GM19193 (cell line): ENCODE results near the gene KCNN1.

Experiments used
- POLR2A ChIP-seq: IDR thresholded peaks from 4 replicates; pipeline ENCODE4 v1.6.1; 2011; ENCODE audit not compliant: insufficient read depth, insufficient read length; ENCODE audit errors: extremely low read depth

The KCNN1 gene

GRCh38 chr19:17981611-17982010 lies 14.7 kb downstream of the KCNN1 start:
- TF ChIP-seq POLR2A: no peak

GRCh38 chr19:17982430-17982829 lies 15.5 kb downstream of the KCNN1 start:
- TF ChIP-seq POLR2A: no peak

GRCh38 chr19:17985037-17985818 lies 18.3 kb downstream of the KCNN1 start:
- TF ChIP-seq POLR2A: no peak

- no peak for TF ChIP-seq POLR2A
Observed at GRCh38 chr19:17988161-17988560, 21.3 kb downstream of the KCNN1 start.

- no peak for TF ChIP-seq POLR2A
Observed at GRCh38 chr19:17989425-17990094, 22.7 kb downstream of the KCNN1 start.

- no peak for TF ChIP-seq POLR2A
Observed at GRCh38 chr19:17993076-17993813, 26.3 kb downstream of the KCNN1 start.

- TF ChIP-seq POLR2A: no peak
Observed at GRCh38 chr19:17996826-17997316, 30.0 kb downstream of the KCNN1 start.

- TF ChIP-seq POLR2A: no peak
Observed at GRCh38 chr19:17997969-17998826, 31.3 kb downstream of the KCNN1 start.

- TF ChIP-seq POLR2A: no peak
Observed at GRCh38 chr19:17998827-17999150, 31.9 kb downstream of the KCNN1 start.

- TF ChIP-seq POLR2A: no peak
Observed at GRCh38 chr19:17999684-18000479, 33.0 kb downstream of the KCNN1 start.

- no peak for TF ChIP-seq POLR2A
Observed at GRCh38 chr19:18000480-18000914, 33.6 kb downstream of the KCNN1 start.

GRCh38 chr19:18000915-18001776 lies 34.2 kb downstream of the KCNN1 start:
- TF ChIP-seq POLR2A: peak; percentile 68
